A673 (cell line): ENCODE results near the gene FBXO21. TPM values are rescaled to one million over a fixed set of nuclear protein-coding genes. Genes with fewer than 3 reads are reported as not detected.

Source experiments
- BruUV-seq: library from RNA; stranded (reverse); fragments of 400-500 nt; replicated peaks from 2 replicates; lab custom pipeline; 2021; lab: Mats Ljungman, UMichigan
- CTCF ChIA-PET: fragments of 300-600 bp; sonication (Branson Sonifier 250); formaldehyde crosslinking; loops from one replicate; lab custom pipeline; 2022; ENCODE audit warnings: antibody characterized with exemption; lab: Charles Lee
- POLR2A ChIA-PET: fragments of 300-600 bp; sonication (Branson Sonifier 250); formaldehyde crosslinking; loops from one replicate; lab custom pipeline; 2022; ENCODE audit warnings: antibody characterized with exemption; ENCODE audit not compliant: low non-redundant PET; lab: Charles Lee
- DNase-seq: peaks from one replicate; pipeline ENCODE4 v3.0.0-alpha.2; 2015; ENCODE audit warnings: low spot score
- H3K27ac ChIP-seq: fragments of 200-600 bp; sonication (generic); 2 replicates; pipeline ENCODE4 v1.5.1; 2016; ENCODE audit warnings: mixed run types, low read depth, mild to moderate bottlenecking, mixed read lengths, antibody characterized with exemption, low read length; ENCODE audit not compliant: poor library complexity, severe bottlenecking
- H3K27me3 ChIP-seq: fragments of 200-600 bp; sonication (generic); replicated peaks from 2 replicates; pipeline ENCODE4 v1.6.1; 2017; ENCODE audit warnings: mixed run types, low read depth, mild to moderate bottlenecking, mixed read lengths, antibody characterized with exemption, low read length; ENCODE audit not compliant: insufficient read depth, poor library complexity
- H3K36me3 ChIP-seq: fragments of 200-600 bp; sonication (generic); 2 replicates; pipeline ENCODE4 v1.6.1; 2016; ENCODE audit warnings: mixed run types, mild to moderate bottlenecking, mixed read lengths, antibody characterized with exemption, low read length; ENCODE audit not compliant: insufficient read depth, poor library complexity, severe bottlenecking
- H3K4me1 ChIP-seq: fragments of 200-600 bp; sonication (generic); 2 replicates; pipeline ENCODE4 v1.6.1; 2017; ENCODE audit warnings: mixed run types, mild to moderate bottlenecking, mixed read lengths, antibody characterized with exemption, low read length; ENCODE audit not compliant: insufficient read depth, poor library complexity, severe bottlenecking
- H3K4me3 ChIP-seq: fragments of 200-600 bp; sonication (generic); 2 replicates; pipeline ENCODE4 v1.5.1; 2016; ENCODE audit warnings: low read depth, mixed run types, mild to moderate bottlenecking, mixed read lengths, low read length; ENCODE audit not compliant: poor library complexity, severe bottlenecking
- H3K9me3 ChIP-seq: fragments of 200-600 bp; sonication (generic); 2 replicates; pipeline ENCODE4 v1.6.1; 2016; ENCODE audit warnings: mixed run types, low read depth, mild to moderate bottlenecking, mixed read lengths, antibody characterized with exemption, low read length; ENCODE audit not compliant: poor library complexity, severe bottlenecking
- CTCF ChIP-seq: fragments of 300-800, 200-600 bp; sonication (generic); conservative IDR thresholded peaks from 2 replicates; pipeline ENCODE4 v1.5.1; 2017; ENCODE audit warnings: low read depth, mild to moderate bottlenecking, antibody characterized with exemption, low read length, moderate library complexity, mixed read lengths
- EZH2 ChIP-seq: fragments of 200-600 bp; sonication (generic); IDR thresholded peaks from 2 replicates; pipeline ENCODE4 v1.6.1; 2017; ENCODE audit warnings: borderline replicate concordance, low read depth, mild to moderate bottlenecking, mixed read lengths, antibody characterized with exemption, low read length; ENCODE audit not compliant: poor library complexity, severe bottlenecking
- intact Hi-C: fragments of 100-400 bp; cut with micrococcal nuclease; formaldehyde crosslinking; loops from one replicate; pipeline ENCODE4 v1.10.0; 2022; ENCODE audit not compliant: unreplicated experiment
- total RNA-seq: library from RNA; stranded (reverse); gene quantifications from 2 replicates; pipeline ENCODE4 v1.2.3, GENCODE V29; 2021

The FBXO21 gene
- total RNA-seq, 1 experiment from 2014 or later: 45.4 TPM

- DNase-seq: peak; percentile 42
- H3K9me3 ChIP-seq: no peaks in the 10 kb centered on the region
- no peak overlapping the region for H3K4me3 ChIP-seq
- no TSS peak for BruUV-seq
- no peaks in the 10 kb centered on the region for H3K4me1 ChIP-seq
- ChIA-PET CTCF (interaction anchor here (0.7 to 1.3 kb wide), 2 partner anchors 48 to 416 kb away, joined by 4 to 9 read pairs; no protein-coding TSS in a partner anchor), POLR2A (no interaction called here)
- no peaks in the 10 kb centered on the region for H3K27me3 ChIP-seq
- intact Hi-C loops: loop anchor here (10.0 kb wide), 1 partner anchor 415 kb away; no protein-coding TSS in a partner anchor
- no peaks in the 10 kb centered on the region for H3K36me3 ChIP-seq
- H3K27ac ChIP-seq: no peak overlapping the region
- TF ChIP-seq CTCF (peak; percentile 80), EZH2 (no peak)
These were observed 70.6 kb downstream of the FBXO21 start for GRCh38 chr12:117119592-117120198.

DNA sequence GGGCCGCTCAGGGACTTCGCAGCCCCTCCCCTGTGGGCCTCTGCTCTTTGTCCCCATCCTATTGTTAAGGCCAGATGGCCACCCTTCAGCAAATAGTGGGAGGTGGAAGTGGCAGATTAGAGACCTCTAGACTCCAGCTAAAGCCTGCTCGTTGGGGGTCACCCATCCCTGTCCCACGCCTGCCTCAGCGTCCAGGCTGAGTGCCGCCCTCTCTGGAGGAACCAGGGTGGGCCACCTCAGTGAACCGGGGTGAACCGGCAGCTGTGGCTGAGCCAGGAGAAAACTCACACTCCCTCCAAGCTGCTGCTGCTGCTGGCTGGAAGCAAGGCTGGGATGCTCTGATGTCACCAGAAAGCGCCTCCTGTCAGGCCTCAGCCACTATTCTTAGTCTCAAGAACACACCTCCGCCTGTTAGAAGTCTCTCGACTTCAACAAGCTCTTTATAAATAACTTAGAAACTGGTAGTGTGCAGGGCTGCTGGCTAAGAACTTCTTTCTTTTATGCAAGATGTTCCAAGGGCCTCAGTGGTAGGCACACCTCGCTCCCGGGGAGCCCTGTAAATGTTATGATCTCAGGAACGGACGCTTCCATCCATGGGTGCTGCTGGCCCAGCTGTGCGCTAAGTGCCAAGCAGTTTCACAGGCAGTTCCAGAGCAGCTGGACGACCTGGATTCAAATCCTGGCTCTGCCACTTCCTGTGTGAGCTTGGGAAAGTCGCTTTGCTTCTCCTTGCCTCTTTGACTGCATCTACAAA is 71.3 kb downstream of the FBXO21 start:
- TF ChIP-seq CTCF: no peak
- no peak for TF ChIP-seq EZH2
- ChIA-PET POLR2A (no interaction called here), CTCF (no interaction called here)
- no peaks in the 10 kb centered on the region for H3K9me3 ChIP-seq
- no peak overlapping the region for H3K4me3 ChIP-seq
- BruUV-seq: no TSS peak
- H3K36me3 ChIP-seq: no peaks in the 10 kb centered on the region
- H3K4me1 ChIP-seq: no peaks in the 10 kb centered on the region
- DNase-seq: no peak
- no peaks in the 10 kb centered on the region for H3K27me3 ChIP-seq
- intact Hi-C loops: loop anchor here (10.0 kb wide), 1 partner anchor 414 kb away; no protein-coding TSS in a partner anchor
- H3K27ac ChIP-seq: no peak overlapping the region

- H3K27me3 ChIP-seq: no peaks in the 10 kb centered on the region
- no peak overlapping the region for H3K27ac ChIP-seq
- no peaks in the 10 kb centered on the region for H3K36me3 ChIP-seq
- no peak overlapping the region for H3K4me3 ChIP-seq
- BruUV-seq: no TSS peak
- intact Hi-C loops: loop anchor here (10.0 kb wide), 1 partner anchor 410 kb away; no protein-coding TSS in a partner anchor
- no peaks in the 10 kb centered on the region for H3K9me3 ChIP-seq
- H3K4me1 ChIP-seq: no peaks in the 10 kb centered on the region
- no peak for DNase-seq
- ChIA-PET POLR2A (no interaction called here), CTCF (no interaction called here)
- TF ChIP-seq CTCF (no peak), EZH2 (no peak)
These were observed 75.5 kb downstream of the FBXO21 start for GRCh38 chr12:117114784-117115183.
